ENCODE data around the gene NBEAL2.

NBEAL2 gene

DNA sequence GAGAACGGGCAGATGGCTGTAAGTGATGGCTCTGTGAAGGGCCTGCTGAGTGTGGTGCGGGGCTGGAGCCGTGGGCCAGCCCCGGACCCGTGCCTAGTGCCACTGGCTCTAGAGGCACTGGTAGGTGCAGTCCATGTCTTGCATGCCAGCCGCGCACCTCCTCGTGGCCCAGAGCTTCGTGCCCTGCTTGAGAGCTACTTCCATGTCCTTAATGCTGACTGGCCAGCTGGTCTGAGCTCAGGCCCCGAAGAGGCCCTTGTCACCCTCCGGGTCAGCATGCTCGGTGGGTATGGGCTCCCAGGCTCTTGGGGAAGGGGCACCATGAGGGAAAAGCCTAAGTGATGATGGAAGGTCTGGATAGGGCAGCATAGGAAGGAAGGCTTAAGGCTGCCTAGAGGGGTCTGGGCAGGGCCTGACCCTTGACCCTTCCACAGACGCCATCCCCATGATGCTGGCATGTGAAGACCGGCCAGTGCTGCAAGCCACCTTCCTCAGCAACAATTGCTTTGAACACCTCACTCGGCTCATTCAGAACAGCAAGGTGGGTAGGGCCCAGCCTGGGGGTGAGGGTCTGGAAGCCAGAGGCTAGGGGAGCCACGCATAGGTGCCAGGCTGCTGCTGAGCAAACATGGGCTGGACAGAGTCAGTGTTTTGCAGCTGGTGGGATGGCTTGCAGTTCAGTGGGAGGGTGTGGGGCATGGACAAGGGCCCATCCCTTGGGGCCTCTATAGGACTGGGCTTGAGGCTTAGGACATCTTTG is 12.1 kb downstream of the NBEAL2 start:
- no peak for DNase-seq (ENCODE audit: low spot score)
- TF ChIP-seq, protein P1, sequence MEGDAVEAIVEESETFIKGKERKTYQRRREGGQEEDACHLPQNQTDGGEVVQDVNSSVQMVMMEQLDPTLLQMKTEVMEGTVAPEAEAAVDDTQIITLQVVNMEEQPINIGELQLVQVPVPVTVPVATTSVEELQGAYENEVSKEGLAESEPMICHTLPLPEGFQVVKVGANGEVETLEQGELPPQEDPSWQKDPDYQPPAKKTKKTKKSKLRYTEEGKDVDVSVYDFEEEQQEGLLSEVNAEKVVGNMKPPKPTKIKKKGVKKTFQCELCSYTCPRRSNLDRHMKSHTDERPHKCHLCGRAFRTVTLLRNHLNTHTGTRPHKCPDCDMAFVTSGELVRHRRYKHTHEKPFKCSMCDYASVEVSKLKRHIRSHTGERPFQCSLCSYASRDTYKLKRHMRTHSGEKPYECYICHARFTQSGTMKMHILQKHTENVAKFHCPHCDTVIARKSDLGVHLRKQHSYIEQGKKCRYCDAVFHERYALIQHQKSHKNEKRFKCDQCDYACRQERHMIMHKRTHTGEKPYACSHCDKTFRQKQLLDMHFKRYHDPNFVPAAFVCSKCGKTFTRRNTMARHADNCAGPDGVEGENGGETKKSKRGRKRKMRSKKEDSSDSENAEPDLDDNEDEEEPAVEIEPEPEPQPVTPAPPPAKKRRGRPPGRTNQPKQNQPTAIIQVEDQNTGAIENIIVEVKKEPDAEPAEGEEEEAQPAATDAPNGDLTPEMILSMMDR (IDR thresholded peaks at IDR 0.05; ENCODE audit: extremely low read depth, insufficient read depth, missing control alignments), result no peak
- in situ Hi-C loops (cut with MboI; ENCODE audit: low pct_unique_long_range_greater_than_20kb, low sequenced_read_pairs, unreplicated experiment), result no loop called here

DNA sequence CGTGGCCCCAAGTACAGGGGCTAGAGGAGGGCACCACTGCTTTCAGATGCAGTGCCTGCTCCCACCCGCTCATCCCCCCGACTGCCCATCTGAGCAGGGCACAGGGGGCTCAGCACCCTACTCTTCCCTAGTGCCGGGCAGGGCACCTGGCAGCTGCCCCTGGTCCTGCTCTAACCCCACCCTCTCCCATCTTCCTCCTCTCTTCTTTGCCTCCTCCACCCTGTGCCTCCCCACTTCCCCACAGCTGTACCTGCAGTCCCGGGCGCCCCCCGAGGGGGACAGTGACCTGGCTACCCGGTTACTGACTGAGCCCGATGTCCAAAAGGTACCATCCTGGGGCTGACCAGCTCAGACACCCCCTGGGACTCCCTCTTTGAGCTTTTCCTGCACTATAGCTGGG is 12.8 kb downstream of the NBEAL2 start:
- TF ChIP-seq, protein P1 (IDR thresholded peaks at IDR 0.05; ENCODE audit: extremely low read depth, insufficient read depth, missing control alignments), result no peak
- no peak for DNase-seq (ENCODE audit: low spot score)
- in situ Hi-C loops (cut with MboI; ENCODE audit: low pct_unique_long_range_greater_than_20kb, low sequenced_read_pairs, unreplicated experiment), result no loop called here

DNA sequence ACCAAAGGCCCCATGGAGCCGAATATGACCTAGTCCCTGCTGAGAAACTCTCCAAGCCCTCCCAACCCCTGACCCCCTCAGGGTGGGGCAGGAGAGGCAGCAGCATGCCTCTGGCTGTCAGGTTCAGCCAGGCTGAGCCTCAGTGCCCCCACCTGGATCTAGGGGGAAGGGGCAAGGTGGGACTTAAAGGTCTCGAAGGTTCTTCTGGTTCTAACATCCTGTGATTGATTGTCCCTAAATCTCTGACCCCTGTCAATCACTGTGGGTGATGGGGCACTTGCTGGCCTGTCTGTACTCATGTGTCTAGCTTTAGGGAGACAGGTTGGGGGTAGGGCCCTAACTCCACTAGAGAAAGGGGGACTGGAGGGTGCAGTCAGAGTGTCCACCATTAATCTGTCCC is 13.8 kb downstream of the NBEAL2 start:
- in situ Hi-C loops (cut with MboI; ENCODE audit: low pct_unique_long_range_greater_than_20kb, low sequenced_read_pairs, unreplicated experiment), result no loop called here
- no peak for DNase-seq (ENCODE audit: low spot score)
- TF ChIP-seq, protein P1 (IDR thresholded peaks at IDR 0.05; ENCODE audit: extremely low read depth, insufficient read depth, missing control alignments), result no peak

DNA sequence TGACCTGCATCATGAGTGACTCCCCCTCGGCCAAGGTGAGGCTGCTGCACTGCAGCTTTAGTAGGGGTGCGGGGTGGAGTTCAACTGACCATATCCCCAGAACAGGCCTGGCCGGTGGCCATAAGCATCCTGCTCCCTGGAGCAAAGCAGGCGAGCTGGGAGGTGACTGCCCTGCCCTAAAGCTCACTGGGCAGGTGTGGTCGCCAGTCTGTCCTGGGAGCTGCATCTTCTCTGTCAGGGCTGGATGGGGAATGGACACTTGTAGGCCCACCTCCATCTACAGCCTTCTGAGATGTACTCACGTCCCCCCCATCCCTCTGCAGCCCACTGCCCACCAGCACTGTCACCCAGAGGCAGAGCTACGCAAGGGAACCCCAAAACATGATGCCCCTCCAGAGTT is 14.5 kb downstream of the NBEAL2 start:
- TF ChIP-seq, protein P1 (IDR thresholded peaks at IDR 0.05; ENCODE audit: extremely low read depth, insufficient read depth, missing control alignments), result no peak
- in situ Hi-C loops (cut with MboI; ENCODE audit: low pct_unique_long_range_greater_than_20kb, low sequenced_read_pairs, unreplicated experiment), result no loop called here
- DNase-seq (ENCODE audit: low spot score), result no peak

DNA sequence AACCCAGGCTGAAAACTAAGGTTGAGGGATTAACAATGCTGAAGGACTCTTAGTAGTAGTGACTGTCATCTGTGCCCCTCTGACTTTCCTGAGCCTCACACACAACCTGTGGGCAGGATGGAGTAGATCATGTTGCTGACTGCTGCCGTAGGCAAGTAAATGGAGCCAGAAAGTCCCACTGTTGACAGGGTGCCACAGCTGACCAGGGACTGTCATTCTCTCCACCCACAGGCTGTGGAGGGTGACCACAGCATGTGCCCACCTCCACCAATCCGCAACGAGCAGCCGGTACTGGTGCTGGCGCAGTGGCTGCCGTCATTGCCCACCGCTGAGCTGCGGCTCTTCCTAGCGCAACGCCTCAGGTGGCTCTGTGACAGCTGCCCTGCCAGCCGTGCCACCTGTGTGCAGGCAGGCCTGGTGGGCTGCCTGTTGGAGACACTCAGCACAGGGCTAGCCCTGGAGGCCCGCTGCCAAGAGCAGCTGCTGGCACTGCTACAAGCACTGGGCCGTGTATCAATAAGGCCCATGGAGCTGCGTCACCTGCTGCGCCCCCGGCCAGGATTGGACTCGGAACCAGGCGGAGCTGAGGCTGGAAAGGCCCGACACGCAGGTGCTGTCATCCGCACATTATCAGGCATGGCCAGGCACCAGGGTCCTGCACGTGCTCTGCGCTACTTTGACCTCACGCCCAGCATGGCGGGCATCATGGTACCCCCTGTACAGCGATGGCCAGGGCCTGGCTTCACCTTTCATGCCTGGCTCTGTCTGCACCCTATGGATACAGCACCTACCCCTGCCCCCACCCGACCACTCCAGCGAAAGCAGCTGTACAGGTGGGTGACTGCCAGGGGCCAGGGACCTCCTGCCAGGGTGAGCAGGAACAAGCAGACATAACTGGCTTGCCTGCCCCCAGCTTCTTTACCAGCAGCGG is 15.6 kb downstream of the NBEAL2 start:
- in situ Hi-C loops (cut with MboI; ENCODE audit: low pct_unique_long_range_greater_than_20kb, low sequenced_read_pairs, unreplicated experiment), result no loop called here
- TF ChIP-seq, protein P1 (IDR thresholded peaks at IDR 0.05; ENCODE audit: extremely low read depth, insufficient read depth, missing control alignments), result no peak

DNA sequence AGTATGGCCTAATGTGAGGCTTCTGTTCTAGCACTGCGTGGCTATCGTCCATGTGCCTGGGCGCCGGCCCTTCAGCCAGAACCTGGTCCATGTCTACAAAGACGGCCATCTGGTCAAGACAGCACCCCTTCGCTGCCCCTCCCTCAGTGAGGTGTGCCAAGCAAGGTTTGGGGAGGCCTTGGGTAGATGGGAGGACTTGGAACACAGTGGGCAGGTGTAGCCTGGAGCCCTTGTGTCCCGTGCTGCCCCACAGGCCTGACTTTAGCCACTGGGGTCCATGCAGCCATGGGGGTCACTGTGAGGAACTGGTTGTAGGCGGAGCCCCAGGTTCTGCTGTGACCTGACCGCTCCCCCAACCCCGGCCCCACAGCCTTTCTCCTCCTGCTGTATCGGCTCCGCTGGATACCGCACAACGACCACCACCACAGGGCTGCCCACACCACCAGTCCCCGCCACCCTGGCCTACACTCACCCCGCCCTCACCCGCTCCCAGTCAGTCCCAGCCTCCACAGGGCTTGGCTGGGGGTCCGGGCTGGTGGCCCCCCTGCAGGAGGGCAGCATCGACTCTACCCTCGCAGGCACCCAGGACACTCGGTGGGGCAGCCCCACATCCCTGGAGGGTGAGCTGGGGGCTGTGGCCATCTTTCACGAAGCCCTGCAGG is 16.6 kb downstream of the NBEAL2 start:
- DNase-seq (ENCODE audit: low spot score), result no peak
- TF ChIP-seq, protein P1 (IDR thresholded peaks at IDR 0.05; ENCODE audit: extremely low read depth, insufficient read depth, missing control alignments), result no peak
- in situ Hi-C loops (cut with MboI; ENCODE audit: low pct_unique_long_range_greater_than_20kb, low sequenced_read_pairs, unreplicated experiment), result no loop called here

More for the DNA sequence above, 15.6 kb downstream of the NBEAL2 start:
- DNase-seq (ENCODE audit: low spot score), result no peak

All from GM13977 (cell line).